Activated T-helper 17 cell treated with anti-CD3 and anti-CD28 coated beads, Interleukin-2, amount 50 U/mL, for 72 hours (primary cell): ENCODE measurements around the gene CCNG2. TPM values are rescaled to one million over a fixed set of nuclear protein-coding genes. Genes with fewer than 3 reads are reported as not detected.

ENCODE experiments used
- total RNA-seq, 2 donors: library from RNA; stranded (reverse); gene quantifications; one replicate each; pipeline ENCODE4 v1.2.3, GENCODE V29; 2022

CCNG2 gene
- total RNA-seq, 2 donors from 2014 or later = 25.6 to 130 TPM

Other genes starting within 250 kb of the CCNG2 start
- gene SEPTIN11, start 207.5 kb upstream of the CCNG2 start, total RNA-seq = 10 to 100 TPM; 20.0 to 55.1 TPM
- gene CCNI, start 81.2 kb upstream of the CCNG2 start, total RNA-seq = 100 to 1,000 TPM; 182 to 306 TPM